Hematopoietic multipotent progenitor cell treated with erythropoietin and hydrocortisone succinate and interleukin-3 and kit ligand, for 6 days (in vitro differentiated cells): Measurements from ENCODE around the gene NNMT.

ENCODE experiments used
- DNase-seq: peaks from one replicate; pipeline ENCODE4 v3.0.0-alpha.2; 2015

The NNMT gene

DNA sequence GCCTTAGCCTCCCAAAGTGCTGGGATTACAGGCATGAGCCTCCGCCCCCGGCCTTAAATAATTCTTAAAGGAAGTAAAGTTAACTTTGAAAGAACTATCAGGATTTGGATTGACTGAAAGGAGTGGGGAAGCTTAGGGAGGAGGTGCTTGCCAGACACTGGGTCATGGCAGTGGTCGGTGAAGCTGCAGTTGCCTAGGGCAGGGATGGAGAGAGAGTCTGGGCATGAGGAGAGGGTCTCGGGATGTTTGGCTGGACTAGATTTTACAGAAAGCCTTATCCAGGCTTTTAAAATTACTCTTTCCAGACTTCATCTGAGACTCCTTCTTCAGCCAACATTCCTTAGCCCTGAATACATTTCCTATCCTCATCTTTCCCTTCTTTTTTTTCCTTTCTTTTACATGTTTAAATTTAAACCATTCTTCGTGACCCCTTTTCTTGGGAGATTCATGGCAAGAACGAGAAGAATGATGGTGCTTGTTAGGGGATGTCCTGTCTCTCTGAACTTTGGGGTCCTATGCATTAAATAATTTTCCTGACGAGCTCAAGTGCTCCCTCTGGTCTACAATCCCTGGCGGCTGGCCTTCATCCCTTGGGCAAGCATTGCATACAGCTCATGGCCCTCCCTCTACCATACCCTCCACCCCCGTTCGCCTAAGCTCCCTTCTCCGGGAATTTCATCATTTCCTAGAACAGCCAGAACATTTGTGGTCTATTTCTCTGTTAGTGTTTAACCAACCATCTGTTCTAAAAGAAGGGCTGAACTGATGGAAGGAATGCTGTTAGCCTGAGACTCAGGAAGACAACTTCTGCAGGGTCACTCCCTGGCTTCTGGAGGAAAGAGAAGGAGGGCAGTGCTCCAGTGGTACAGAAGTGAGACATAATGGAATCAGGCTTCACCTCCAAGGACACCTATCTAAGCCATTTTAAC is at the start of gene NNMT:
TSS of gene NNMT (plus strand) at position 724 of the 929 bp plus-strand sequence. CDS start at position 882, 158 bp downstream.
- no peak for DNase-seq

DNA sequence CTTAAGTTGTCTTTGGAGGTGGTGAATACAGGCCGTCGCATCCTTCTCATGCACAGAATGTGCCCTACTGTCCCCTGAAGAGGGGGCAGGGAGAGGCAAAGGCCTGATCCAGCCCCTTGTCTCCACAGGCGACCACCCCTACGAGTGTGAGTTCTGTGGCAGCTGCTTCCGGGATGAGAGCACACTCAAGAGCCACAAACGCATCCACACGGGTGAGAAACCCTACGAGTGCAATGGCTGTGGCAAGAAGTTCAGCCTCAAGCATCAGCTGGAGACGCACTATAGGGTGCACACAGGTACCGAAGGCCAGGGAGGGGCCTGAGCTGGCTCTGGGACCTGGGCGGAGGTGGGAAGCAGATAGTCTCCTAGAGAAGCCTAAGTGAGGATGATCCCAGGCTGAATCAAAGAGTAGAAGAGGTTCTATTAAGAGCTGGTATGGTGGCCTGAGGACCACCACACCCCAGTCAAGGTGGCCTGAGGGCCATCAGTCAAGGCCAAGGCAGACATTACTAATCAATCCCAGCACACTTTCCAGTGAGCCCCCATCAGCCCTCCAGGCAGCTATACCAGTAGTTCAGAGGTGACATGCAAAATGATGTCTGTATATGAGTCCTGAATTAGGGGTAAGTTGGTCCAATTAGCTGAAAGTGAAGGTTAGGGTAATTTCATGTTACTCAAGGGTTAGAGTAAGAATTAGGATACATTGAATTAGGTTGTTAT is 49.0 kb upstream of the NNMT start:
- DNase-seq, result no peak

DNA sequence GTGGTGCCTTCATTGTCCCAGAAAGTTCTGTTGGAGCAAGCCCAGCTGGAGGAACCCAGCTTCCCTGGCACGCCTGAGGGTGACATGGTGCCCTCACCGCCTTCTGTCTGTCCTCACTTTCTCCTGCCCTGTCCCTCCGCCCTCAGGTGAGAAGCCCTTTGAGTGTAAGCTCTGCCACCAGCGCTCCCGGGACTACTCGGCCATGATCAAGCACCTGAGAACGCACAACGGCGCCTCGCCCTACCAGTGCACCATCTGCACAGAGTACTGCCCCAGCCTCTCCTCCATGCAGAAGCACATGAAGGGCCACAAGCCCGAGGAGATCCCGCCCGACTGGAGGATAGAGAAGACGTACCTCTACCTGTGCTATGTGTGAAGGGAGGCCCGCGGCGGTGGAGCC is 46.0 kb upstream of the NNMT start:
- no peak for DNase-seq

GRCh38 chr11:114250993-114251814 is 45.0 kb upstream of the NNMT start:
- DNase-seq, result no peak

DNA sequence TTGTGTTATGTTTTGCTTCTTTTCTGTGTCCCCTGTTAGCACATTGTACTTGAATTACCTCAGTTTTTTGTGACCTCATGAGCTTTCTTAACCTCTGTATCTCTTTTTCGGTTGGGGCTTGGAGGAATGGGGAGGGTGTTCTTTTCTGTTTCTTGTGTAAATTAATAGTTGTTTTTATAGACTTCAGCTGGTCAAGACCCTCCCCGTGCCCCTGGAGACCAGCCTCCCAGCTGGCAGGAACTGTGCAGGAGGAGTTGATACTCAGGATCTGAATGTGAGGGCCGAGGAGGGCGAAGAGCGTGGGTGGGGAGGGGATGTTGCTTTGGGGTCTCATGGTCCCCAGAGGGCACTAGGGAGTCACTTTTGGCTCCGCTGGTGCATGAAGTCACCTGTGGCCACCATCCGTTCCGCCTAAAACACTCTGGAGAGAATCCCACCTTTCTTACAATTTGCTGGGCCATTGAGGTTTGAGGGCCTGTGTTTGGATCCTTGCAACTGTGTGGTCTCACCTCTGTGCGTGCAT is 44.3 kb upstream of the NNMT start:
- DNase-seq, result no peak

DNA sequence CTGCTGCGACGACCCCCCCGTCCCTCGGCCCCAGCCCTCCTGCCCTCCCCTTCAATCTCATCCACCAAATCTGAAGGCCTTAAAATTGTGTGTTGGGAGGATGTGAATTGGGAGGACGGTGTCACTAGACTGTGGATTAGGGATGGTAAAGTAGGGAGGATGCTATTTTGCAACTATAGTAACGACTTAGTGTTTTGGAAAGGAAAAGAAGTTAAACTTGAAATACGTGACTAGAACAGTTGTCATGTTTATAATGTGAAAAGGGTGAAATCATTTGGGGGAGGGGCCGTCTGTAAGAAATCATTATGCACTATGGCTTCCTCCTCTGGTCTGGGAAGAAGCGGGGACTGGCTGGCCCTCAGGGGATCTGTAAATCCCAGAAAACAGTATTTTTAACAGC is 43.4 kb upstream of the NNMT start:
- no peak for DNase-seq

GRCh38 chr11:114253771-114254170 is 42.4 kb upstream of the NNMT start:
- no peak for DNase-seq

DNA sequence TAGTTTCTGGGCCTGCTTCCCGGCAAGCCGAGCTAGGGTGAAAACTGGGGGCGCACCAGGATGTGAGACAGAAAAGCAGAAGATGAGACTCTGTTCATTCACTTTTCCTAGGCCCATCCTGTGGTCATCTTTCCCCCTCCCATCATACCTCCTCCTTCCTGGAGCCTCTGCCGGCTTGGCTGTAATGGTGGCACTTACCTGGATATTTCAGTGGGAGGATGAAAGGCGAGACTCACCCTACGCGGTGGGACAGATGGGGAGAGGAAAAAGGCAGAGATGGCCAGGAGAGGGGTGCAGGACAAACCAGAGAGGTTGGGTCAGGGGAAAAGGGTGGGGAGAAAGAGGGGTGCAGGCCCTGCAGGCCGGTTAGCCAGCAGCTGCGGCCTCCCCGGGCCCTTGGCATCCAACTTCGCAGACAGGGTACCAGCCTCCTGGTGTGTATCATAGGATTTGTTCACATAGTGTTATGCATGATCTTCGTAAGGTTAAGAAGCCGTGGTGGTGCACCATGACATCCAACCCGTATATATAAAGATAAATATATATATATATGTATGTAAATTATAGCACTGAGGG is 41.5 kb upstream of the NNMT start:
- no peak for DNase-seq

GRCh38 chr11:114255289-114255688 is 40.9 kb upstream of the NNMT start:
- no peak for DNase-seq

GRCh38 chr11:114256176-114256966 is 39.8 kb upstream of the NNMT start:
- DNase-seq, result no peak

- no peak for DNase-seq
These were observed 39.3 kb upstream of the NNMT start for GRCh38 chr11:114256967-114257286.

DNA sequence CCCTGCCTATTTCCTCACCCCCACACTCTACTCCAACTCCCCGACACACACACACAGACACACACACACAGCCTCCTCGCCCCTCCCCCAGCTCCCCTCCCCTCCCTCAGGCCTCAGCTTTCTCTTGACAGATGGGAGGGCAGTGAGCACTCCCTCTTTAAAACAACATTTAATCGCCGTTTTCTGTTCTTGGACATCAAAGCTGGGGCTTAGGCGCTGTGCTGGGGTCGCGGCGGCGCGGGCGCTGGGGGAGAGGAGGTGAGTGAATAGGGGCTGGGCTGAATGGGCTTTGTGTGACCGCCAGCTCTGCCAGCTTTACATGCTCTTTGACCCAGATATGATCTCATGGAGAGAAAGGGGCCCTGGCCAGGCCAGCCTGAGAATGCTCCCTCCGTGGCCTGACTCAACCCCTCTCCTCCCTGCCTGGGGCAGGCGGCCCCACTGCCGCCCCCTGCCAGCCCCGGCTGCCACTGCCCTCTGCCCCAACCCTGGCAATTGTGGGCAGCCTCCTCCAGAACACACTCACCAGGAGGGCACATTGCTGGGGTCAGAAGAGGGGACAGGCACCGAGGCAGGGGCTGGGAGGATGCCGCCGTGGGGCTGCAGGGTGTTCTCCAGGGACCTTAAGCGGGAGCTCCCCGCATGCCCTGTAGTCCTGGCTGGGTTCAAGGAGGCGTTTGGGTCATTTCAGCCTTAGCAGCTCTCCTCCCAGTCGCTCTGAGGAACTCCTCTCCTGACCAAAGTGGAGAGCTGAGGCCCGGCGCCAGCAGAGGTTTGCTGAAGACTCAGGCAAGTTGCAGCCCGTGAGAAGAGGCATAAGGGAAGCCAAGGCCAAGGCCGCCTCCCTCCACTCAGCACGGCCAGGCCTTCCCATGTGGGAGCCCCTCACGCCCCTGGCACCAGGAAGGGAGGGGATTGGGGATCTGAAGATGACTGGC is 38.3 kb upstream of the NNMT start:
- DNase-seq, result peak; percentile 51

GRCh38 chr11:114258696-114259095 is 37.5 kb upstream of the NNMT start:
- DNase-seq, result peak; percentile 71

GRCh38 chr11:114259124-114259526 is 37.1 kb upstream of the NNMT start:
- no peak for DNase-seq

DNA sequence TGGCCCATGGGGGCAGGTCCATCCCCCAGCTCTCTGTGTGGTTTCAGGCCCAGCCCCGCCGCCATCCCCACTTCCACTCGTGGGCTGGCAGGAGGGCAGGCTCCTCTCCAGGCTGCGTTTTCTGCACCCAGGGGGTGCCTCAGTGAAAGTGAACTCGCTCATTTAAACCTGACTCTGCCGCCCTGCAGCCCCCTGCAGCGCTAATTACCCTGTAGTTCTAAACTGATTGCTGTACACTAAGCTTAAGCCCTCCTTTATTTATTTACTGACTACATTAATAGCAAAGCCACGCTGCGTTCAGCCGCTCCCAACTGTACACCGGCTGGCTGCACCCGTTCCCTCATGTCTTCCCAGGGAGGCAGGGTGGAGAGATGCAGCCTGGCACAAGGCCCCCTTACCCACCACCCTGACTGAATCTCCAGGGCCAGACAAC is 36.6 kb upstream of the NNMT start:
- DNase-seq, result no peak

- no peak for DNase-seq
These were observed 36.1 kb upstream of the NNMT start for GRCh38 chr11:114260077-114260476.

GRCh38 chr11:114260483-114260882 is 35.7 kb upstream of the NNMT start:
- no peak for DNase-seq

- no peak for DNase-seq
These were observed 34.4 kb upstream of the NNMT start for GRCh38 chr11:114261791-114262190.

GRCh38 chr11:114262681-114263512 is 33.3 kb upstream of the NNMT start:
- peak; percentile 81 for DNase-seq
